Left forelimb (tissue), 1 donor: ENCODE data around the gene XRCC4.
"Not testable (repeated sequence)": the region's sequence is repeated elsewhere in the genome, so short reads cannot be mapped to it uniquely, and the experiment has no call there.

Experiments
- DNase-seq: peaks from one replicate; pipeline ENCODE4 v3.0.0-alpha.2; 2018; ENCODE audit warnings: low spot score

XRCC4 gene

GRCh38 chr5:83076742-83077661 is at the start of gene XRCC4, which contains the start of gene TMEM167A:
Gene XRCC4 (plus strand): TSS chr5:83077547. CDS start chr5:83104920, 27,373 bp downstream.
Gene TMEM167A (minus strand): TSS chr5:83077394. CDS start chr5:83077323, 71 bp downstream.
- peak; percentile 95 for DNase-seq

DNA sequence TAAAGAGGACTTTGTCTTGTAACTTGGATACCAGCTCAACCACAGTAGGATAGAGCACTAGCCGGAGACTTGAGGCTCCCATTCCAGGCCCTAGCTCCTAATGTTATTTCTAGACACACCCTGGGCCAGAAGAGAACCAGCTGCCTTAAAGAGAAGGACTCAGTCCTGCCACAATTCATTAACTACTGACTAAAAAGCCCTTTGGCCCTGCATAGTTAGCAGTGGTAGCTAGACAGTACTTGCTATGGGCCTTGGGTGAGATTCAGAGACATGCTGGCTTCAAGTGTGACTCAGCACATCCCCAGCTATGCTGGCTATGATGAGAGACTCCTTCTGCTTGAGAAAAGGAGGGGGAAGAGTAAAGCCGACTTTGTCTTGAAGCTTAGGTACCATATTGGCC is 47.4 kb upstream of the XRCC4 start:
- no peak for DNase-seq

DNA sequence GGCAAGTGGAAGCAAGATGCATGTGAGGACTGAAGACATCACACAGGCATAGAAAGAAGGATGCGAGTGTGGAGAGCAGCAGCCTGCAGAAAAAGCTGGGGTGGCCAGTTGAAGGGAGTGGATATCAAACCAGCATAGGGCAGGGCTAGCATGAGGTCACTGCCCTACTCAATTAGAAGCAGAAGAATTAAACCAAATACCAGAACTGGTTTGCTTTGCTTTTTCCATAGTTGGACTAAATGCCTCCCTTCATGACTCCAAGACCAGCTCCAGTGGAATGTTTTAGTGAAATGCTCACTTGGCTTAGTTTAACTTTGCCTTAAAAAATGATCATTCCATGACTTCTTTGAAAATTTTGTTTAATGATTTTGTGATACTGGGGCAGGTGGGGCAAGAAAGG is 46.0 kb upstream of the XRCC4 start:
- no peak for DNase-seq

DNA sequence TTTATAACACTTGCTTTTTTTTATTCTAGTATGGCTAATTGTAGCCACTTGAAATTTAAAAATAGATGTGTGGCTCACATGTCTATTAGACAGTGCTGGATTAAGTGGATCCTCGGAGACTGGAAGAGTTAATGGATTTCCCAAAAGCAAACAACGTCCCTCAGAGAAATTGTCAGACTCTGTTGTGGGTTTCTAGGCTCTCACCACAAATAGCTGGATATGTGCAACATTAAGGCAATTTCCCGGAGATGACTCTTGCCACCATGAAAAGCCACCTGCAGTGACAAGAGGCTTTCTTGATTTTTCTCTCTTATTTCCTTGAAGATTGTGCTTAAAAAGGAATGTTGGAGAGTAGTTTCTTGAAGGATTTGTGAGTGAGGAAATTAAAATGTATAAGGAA is 43.3 kb upstream of the XRCC4 start:
- no peak for DNase-seq

DNA sequence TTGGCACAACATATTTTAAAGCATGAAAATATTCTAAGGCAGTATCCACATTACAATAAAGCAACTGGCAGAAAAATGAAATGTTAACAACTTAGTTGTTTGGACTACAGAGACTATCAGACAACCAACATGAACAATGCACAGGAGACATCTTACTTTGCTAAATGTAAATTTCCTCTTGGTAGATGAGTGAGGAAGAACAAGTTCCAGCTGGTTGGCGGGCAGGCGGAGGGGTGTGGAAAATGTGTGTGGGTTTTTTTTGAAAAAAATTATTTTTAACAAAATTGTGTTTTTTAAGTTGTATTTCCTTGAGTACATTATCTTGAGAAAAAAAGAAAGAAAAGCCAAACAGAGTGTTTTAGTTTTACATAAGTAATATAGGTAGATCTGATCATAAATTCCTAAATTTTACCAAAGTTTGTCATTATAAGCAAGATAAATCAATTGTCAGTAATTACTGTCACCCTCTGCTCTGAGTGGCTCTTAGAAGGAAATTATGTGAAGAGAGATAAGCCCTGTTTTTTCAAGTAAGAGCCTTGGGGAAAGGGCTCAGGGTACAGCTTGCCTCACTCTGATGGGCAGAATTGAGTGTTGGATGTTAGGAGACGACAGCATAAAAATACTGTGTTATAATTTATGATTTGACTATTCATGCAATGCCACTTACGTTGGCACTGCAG is 42.7 kb upstream of the XRCC4 start:
- no peak for DNase-seq

DNA sequence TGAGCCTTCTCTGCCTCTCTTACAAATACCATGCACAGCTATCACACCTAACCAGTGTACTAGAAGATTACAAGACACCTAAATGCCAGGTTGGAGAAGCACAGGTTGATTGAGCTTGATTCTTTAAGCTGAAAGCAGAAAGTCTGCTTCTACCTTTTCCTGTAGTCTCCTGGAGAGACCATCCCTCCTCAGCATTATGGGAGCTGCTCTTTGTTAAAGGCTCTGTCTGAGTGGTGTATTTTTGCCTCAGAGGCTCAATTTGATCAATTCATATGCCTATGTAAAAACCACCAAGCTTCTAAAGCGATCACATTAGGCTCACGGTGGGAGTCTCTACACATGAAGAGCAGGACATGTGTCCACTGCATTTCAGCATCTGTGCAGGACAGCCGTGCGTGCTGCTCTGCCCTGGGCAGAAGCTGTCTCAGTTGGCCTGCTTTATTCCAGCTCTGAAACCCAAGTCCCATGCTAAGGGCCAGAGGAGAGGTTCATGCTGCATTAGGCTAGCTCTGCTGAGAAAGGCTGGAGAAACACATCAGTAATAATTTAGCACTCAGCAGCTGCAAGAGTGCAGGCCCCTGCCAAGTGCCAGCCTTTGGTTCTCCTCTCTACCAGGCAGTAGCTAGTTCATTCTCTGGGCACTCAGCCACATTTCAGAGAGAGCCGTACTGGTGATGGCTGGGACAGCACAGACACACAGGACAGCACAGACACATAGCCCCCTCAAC is 41.8 kb upstream of the XRCC4 start:
- DNase-seq, result peak; percentile 70

- no peak for DNase-seq
Measured at GRCh38 chr5:83036991-83037575, 40.3 kb upstream of the XRCC4 start.

- no peak for DNase-seq
Measured at GRCh38 chr5:83038924-83039323, 38.4 kb upstream of the XRCC4 start.

DNA sequence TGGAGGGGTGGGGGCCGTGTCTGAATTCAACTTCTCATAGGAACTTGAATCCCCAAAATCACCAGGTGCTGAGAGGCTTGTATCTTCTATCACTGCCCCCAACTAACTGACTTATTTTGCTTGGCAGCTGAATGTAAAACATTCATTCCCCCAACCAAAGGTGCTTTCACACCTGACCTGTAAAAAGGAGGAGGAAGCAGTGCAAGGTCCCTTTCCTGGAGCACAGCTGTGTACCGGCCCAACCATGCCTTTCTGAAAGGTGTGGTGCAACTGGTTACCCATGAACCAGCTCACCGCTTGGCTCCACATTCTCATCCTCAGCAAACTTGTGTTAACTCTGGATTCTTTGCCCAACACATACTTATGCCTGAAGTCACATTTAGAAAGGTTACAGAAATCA is 34.8 kb upstream of the XRCC4 start:
- DNase-seq, result no peak

GRCh38 chr5:83044926-83045325 is 32.4 kb upstream of the XRCC4 start:
- DNase-seq, result no peak

- DNase-seq, result no peak
Measured at GRCh38 chr5:83048277-83048676, 29.1 kb upstream of the XRCC4 start.

GRCh38 chr5:83048811-83049210 is 28.5 kb upstream of the XRCC4 start:
- DNase-seq, result no peak

GRCh38 chr5:83049370-83049885 is 27.9 kb upstream of the XRCC4 start:
- DNase-seq, result no peak

GRCh38 chr5:83050723-83051340 is 26.5 kb upstream of the XRCC4 start:
- DNase-seq, result no peak

GRCh38 chr5:83055166-83055565 is 22.2 kb upstream of the XRCC4 start:
- DNase-seq, result no peak

GRCh38 chr5:83058726-83059125 is 18.6 kb upstream of the XRCC4 start:
- DNase-seq, result no peak

DNA sequence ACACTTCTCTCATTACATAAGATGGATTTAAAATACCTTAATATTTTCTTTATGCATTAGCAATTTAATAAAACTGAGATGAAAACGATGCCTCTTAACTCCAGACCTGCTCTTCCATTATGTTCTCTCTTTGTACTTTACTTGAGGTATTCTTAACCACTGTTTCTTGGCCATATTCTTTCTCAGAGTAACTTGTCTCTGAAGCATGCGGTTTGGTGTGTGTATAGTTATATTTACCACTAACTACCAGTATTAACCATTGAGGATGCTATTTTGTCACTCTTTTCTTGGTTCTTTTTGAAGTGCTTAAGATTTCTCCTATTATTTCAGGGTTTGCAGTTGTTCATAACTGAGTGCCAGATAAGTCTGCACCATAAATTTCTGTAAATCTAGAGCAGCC is 18.0 kb upstream of the XRCC4 start:
- DNase-seq, result no peak

DNA sequence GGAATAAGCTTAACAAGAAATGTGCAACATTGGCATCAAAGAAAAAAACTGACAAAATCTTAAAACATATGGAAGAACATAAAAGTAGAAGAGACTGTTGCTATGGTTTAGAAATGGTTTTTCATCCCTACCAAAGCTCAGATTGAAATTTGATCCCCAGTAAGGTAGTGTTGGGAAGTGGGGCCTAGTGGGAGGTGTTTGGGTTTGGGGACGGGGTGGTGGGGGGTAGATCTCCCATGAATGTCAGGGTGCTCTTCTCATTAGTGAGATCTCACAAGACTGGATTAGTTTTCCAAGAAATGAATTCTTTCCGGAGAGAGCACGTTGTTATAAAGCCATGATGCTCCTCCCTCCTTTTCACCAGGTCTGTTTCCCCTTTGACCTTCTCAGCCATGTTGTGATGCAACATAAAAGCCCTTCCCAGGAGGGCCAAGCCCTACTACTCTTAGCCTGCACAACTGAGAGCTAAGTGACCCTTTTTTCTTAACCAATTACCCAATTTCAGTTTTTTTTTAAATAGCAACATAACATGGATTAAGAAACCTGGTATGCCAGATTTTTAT is 10.7 kb upstream of the XRCC4 start:
- no peak for DNase-seq

- DNase-seq, result not testable (repeated sequence)
Measured at GRCh38 chr5:83067377-83067776, 10.0 kb upstream of the XRCC4 start.

GRCh38 chr5:83069096-83069799 is 8.1 kb upstream of the XRCC4 start:
- DNase-seq, result no peak
